ENCODE data around the gene GCNT1.
"Not testable (repeated sequence)": the region's sequence is repeated elsewhere in the genome, so short reads cannot be mapped to it uniquely, and the experiment has no call there.

The GCNT1 gene

DNA sequence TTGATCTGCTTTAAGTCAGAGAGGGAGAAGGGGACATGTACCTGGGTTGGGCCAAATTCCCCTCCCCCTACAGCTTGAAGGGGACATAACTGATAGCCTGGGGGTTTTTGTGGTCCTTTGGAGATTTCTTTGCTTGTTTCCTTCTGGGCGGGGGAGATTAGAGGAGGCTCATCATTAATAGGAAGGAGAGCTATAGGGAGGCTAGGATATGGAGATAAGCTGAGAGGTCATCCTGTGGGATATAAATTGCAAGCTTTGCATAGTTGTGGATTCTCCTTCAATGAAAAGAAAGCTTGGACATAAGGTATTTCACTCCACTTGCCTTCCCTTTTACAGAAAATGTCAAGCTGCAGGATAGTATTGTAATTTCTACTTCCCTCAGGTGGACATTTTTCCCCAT lies 34.5 kb downstream of the GCNT1 start:
- not testable (repeated sequence) for DNase-seq

DNA sequence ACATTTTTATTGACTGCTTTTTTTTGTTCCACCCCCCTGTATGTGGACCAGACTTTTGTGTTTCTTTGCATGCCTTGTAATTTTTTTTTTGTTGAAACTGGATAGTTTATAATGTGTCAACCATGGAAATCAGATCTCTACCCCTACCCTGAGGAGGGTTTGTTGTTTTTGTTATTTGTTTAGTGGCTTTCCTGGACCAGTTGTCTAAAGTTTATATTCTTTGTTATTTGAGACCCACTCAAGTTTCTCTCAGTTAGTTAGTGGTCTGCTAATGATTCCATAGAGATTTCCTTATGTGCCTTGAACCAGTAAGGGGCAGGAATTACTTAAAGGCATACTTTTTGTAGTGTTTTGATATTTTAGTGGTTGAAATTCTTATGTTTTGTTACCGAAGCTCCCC lies 41.1 kb downstream of the GCNT1 start:
- DNase-seq = no peak

DNA sequence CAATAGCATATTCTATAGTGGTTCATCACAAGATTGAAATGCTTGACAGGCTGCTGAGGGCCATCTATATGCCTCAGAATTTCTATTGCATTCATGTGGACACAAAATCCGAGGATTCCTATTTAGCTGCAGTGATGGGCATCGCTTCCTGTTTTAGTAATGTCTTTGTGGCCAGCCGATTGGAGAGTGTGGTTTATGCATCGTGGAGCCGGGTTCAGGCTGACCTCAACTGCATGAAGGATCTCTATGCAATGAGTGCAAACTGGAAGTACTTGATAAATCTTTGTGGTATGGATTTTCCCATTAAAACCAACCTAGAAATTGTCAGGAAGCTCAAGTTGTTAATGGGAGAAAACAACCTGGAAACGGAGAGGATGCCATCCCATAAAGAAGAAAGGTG lies 43.8 kb downstream of the GCNT1 start:
- DNase-seq = no peak

DNA sequence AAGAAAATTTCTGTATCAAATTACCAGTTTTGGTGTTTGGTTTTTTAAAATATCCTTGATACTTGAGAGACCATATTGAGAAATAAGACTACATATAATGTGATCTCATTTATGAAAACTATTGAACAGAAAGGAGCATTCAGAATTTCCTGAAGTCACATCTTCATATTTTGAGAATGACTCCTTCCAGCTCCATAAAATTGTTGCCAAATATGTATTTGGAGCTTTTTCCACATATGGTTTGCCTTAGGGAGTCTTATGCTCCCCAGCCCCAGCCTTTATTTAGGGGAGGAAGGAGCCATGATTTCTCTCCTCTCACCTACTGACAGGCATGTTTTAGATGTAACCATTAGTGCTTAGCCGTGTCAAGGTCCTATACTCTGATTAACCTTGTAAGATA lies 51.1 kb downstream of the GCNT1 start:
- no peak for DNase-seq

DNA sequence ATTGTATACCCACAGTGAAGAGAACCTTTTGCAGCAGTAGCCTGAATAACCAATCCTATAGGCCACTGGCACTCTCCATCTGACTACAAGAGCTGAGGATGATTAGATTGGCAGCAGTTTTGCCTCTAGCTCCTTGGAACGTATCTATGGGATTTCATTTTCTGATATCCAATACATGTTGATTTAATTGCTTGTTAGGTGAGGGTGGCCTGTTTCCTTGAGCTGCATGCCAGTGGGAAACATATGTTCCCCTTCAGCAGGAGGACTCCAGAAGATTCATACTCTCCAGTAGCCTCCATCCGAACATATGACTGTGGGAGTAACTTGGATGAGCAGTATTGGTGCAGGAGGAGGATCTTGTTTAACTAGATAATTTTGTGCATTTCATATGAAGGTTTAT lies 51.5 kb downstream of the GCNT1 start:
- no peak for DNase-seq

DNA sequence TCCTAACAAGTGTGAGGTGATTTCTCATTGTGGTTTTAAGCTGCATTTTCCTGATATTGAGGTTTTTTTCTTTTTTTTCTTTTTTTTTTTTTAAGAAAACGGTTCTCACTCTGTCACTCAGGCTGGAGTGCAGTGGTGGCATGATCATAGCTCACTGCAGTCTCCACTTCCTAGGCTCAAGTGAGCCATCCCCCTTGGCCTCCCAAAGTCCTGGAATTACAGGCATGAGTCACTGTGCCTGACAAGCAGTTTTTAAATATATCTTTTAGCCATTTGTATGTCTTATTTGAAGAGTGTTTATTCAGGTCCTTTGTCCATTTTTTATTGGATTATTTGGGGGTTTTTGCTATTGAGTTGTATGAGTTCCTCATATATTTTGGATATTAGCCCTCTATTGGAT lies 53.8 kb downstream of the GCNT1 start:
- DNase-seq = no peak

DNA sequence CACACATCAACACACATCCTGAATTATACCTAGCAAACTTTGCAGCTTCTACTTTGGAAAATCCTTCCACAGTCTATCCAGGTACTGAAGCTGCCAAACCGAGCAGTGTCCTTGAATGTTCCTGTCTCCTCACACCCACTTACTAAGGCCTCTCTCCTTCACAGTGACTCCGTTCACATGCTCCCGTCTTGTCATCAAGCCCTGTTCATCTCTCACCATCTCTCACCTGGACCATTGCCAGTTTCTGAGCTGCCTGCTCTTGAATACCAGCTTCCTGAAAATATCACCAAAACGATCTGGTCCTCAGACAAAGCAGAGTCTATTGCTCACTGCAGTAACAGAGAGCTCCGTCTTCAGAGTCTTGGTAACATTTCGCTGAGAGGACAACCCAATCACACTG lies 57.4 kb downstream of the GCNT1 start:
- DNase-seq = peak in 1 of 2 donors; percentile 9

DNA sequence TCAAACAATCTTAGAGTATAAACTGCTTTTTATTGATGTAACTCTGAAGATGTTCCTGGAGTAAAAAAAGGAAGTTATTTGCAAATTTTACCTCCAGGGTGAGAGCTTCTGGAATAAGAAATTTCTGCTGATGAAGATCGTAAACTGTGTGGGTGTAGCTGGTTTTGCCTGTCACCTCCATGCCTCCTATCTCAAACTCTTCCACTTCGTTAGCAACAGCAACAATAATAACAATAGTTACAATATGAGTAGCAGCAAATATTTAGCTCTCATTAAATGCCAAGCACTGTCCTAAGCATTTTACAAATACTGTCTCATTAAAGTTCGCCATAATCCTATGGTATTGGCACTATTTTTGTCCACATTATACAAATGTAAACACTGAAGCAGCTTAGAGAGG lies 57.9 kb downstream of the GCNT1 start:
- no peak for DNase-seq

DNA sequence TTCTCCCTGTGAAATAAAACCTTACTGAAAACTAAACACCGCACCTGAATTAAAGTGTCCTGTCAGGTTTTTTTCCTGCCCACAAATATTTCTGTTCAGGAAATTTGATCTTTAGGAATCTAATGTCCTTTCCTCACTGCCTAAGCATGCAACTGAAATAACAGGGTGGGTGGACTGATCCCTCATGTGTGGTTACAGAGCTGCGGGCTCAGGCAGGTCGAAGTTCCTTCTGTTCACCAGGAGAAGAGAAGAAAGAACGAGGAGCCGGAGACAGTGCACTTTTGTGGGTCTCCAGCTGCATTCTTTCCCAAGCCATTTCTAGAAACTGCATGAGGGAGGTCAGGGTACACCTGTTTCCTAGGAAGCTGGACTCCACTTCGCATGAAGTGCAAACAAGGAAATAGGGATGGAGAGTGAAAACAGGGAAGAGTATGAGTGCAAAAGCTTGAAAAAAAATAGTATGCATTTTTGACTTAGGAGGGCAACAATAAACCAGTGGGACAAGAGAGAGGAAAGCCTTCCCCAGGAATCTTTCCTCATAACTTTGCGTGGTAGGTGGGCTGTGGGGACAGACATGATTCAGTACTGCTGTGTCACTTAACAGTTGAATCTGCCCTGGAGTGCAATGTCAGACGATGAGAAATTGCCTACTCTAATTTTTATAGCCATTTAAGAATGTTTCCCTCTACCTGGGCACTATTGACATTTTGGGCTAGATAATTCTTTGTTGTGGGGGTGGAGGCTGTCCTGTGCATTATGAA lies 60.3 kb downstream of the GCNT1 start:
- DNase-seq = no peak

DNA sequence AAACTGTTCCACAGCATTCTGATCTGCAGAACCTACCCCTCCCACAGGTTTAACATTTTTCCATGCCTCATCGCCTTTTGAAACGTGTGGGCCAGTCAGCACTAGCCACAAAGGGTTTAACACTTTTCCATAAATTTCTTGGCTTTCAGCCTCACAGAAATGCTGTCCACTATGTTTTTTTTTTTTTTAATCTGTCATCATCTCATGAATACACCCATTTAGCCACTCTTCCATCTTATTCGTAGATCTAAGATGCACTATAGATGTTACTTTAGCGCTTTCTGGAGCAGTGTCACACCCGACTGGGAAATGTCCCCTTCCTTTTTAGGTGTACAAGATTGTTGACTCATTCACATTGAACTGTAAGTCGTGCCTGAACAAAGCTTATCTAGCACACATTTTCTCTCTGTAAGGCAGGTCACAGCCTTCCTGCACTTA lies 62.3 kb downstream of the GCNT1 start:
- DNase-seq = no peak

DNA sequence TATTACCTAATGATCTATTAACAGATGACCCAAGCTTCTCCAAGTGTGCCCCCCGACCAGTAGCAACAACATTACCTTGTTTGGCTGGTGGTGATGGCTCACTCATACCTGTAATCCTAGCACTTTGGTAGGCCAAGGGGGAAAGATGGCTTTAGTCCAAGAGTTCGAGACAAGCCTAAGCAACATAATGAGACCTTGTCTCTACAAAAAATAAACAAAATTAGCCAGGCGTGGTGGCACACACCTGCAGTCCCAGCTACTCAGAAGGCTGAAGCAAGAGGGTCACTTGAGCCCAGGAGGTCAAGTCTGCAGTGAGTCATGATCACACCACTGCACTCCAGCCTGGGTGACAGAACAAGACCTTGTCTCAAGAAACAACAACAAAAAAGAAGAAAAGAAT lies 62.9 kb downstream of the GCNT1 start:
- no peak for DNase-seq

DNA sequence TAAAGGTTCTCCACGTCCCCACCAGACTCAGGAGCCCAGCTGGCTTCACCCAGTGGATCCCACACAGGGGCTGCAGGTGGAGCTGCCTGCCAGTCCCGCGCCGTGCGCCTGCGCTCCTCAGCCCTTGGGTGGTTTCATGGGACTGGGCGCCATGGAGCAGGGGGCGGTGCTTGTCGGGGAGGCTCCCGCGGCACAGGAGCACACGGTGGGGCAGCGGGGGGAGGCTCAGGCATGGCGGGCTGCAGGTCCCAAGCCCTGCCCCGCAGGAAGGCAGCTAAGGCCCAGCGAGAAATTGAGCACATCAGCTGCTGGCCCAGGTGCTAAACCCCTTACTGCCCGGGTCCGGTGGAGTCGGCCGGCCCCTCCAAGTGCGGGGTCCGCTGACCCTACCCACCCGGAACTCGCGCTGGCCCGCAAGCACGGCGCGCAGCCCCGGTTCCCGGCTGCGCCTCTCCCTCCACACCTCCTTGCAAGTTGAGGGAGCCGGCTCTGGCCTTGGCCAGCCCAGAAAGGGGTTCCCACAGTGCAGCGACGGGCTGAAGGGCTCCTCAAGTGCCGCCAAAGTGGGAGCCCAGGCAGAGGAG lies 64.7 kb downstream of the GCNT1 start:
- not testable (repeated sequence) for DNase-seq

DNA sequence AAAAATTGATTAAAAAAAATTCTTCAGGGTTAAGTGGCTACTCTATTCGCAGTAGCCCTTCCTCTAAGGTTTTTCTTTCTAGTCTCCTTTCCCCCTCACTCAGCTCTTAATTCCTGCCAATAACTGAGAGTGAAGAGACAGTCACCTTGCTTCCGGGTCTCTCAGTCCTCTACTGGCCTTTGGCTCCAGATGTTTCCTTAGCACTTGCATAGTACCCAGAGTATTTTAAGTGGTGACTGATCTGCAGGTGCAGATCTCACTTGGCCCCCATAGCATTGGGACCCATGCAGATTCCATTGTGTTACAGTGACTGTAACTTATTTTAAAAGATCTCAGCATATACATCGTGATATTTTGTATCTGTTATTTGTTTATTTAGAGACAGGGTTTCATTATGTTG lies 66.2 kb downstream of the GCNT1 start:
- DNase-seq = no peak

DNA sequence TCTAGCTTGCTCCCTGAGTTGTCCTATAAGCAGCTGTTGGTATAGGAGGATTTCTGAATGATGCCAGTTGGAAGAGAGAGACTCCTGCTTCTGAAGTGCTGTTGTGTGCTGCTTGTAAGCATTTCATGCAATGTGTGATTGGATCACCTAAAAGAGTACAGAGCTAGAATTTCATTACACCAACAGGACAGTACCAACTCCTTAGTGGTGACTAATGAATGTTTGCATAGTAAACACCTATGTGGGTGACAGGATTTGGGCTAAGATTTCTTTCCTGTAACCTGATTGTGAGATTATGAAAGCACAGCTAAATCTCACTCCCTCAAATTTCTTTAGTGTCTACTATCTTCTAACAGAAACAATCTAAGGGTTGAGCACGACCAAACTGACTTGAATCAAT lies 67.0 kb downstream of the GCNT1 start:
- no peak for DNase-seq

DNA sequence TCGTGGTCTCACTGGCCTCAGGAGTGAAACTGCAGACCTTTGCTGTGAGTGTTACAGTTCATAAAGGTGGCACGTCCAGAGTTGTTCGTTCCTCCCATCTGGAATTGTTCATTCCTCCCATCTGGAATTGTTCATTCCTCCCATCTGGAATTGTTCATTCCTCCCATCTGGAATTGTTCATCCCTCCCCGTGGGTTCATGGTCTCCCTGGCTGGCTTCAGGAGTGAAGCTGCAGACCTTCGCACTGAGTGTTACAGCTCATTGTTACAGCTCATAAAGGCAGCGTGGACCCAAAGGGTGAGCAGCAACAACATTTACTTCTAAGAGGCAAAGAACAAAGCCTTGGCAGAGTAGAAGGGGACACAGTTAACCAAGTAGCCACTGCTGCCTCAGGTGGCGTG lies 69.1 kb downstream of the GCNT1 start:
- no peak for DNase-seq

DNA sequence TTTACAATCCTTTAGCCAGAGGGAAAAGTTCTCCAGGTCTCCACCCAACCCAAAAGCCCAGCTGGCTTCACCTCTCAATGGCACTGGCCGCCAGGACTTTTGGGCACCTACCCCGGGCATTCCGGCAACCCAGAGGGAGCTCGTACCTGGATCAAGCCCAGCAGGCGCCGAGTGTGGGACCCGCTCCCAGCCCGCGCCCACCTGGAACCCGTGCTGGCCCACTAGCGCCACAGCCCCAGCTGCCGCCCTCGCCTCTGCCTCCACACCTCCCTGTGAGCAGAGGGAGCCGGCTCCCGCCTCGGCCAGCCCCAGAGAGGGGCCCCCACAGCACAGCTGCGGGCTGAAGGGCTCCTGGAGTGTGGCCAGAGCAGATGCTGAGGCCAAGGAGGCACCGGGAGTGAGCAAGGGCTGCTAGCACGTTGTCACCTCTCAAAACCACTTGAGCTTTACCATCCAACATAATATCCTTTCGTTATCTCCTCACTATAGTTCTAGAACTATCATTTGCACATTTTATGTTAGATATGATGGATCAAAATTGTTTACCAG lies 69.7 kb downstream of the GCNT1 start:
- DNase-seq = no peak

DNA sequence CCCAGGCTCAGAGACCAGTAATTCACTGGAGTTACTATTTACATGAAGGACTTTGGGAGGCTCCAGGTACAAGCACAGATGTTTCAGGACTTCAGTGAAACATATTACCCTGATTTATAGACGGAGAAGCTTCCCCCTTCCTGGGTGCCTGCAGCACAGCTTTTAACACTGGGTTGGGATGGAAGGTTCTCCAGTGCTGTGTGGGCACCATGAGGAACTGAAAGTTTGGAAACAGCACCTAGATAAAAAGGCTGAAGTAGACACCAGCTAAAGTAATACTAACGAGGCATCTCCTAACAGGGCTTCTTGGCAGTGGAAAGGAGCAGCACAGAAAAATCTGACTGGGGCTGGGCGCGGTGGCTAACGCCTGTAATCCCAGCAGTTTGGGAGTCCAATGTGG lies 70.7 kb downstream of the GCNT1 start:
- peak; percentile 62 to 70 for DNase-seq

DNA sequence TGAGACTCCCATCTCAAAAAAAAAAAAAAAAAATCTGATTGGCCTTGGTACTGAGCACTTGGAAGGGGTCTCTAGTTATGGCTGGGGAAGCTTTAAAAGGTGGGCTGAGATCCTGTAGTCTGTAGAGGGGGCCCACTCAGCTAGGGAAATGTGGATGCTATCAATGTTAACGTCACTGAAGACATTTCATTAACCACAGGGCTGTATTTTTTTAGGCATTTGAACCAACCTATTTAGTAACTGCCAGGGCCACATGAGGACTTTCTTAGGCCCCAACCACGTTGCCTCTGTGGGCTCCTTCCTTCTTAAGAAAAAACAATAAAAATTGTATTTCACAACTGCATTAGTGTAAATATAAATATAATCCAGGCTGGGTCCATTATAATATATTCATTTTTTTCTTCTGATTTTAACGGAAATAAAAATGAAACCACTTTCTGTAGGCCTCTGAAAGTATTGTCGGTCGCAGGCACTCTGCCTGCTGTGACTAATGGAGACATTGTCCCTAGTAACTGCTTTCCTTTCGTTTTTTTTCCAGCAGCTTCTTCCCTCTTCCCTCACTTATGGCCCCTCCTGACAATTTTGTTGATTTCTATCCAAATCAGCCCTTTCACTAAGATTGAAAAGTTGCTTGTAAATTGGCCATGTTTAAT lies 71.6 kb downstream of the GCNT1 start:
- DNase-seq = peak; percentile 24 to 35

DNA sequence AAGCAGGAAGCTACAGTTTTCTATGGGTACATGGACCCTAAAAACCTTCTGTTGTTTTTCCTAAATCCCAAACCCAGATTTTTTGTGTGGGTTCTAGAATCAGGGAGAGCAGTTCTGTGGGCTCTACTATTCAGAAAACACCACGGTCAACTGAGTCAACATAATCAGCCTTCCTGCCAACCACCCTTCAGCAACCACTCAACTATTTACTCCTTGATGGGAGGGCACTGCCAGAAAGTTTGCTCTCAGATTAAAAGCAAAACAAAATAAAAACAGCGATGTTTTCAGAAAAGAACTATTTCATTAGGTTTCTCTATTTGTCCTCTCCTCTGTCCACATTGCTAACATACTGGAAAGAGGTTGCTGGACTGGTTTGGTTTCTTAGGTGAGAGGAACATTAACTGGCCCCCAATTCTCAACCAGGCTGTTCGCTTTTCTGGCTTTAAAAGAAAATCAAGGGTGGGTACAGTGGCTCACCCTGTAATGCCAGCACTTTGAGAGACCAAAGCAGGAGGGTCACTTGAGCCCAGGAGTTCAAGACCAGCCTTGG lies 72.3 kb downstream of the GCNT1 start:
- DNase-seq = no peak

DNA sequence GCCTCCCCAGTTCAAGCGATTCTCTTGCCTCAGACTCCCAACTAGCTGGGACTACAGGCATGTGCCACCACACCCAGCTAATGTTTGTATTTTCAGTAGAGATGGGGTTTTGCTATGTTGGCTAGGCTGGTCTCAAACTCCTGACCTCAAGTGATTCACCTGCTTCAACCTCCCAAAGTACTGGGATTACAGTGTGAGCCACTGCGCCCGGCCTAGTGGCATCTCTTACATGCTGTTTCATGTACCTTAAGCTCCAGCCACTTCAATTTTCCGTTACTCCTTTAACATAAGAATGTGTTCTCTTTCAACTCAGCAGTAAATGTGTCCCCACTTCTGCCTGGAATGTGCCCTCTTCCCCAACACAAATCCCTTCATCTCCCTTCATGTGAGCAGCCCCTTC lies 73.9 kb downstream of the GCNT1 start:
- not testable (repeated sequence) for DNase-seq

DNA sequence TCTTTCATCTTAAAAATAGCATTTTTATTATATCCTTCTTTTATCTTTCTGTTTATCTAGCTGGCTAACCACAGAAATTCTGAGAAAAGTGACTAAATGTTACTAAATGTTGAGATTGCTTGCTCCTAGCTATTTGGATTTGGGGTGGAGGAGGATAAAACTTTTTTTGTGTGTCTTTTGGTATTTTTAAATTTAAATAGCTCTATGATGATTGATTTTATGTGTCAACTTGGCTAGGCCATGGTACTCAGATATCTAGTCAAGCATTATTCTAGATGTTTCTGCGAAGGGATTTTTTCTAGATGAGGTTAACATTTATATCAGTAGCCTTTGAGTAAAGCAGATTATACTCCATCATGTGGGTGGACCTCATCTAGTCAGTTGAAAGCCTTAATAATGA lies 75.0 kb downstream of the GCNT1 start:
- DNase-seq = no peak

DNA sequence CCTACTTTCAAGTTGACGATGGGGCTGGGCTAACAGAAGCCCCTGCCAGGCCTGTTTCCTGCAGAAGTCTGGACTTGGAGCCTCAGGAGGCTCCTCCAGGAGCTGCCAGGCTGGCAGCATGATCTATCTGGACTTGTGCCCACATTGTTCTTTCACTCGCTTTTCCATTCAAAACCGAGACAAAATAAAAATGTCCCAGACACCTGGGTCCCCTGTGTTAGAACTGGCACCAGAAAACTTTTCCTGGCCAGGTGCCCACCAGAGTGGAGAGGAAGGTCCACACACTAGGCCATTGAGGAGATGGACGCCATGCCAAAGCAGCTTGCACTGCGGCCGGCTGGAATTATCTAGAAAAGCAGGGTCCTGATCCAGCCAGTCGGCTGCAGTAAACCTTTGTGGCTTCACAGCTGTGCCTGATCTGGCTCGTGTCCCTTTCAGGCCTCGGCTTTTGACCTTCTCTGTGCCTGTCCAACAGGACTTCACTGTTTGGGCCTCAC lies 78.2 kb downstream of the GCNT1 start:
- no peak for DNase-seq

DNA sequence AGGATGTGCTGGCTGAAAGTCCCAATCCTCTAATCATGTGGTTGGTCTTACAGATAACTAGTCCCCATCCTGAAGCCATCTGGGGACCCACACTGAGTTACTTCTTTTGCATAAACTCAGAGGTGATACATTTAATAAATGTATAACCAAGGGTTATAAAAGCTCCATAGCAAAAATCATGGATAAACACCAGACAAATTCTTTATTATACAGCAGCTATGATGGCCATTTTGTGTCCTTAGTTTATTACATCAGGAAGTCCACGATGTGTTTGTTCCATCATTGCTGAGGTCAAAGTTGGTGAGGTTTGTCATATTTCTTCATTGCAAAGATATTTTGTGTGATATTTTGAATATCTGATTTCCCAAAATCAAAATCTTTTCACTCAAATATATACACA lies 80.2 kb downstream of the GCNT1 start:
- DNase-seq = no peak

Measured in inflammatory macrophage (primary cell).